Stimulated activated CD4-positive, alpha-beta T cell treated with anti-CD3 and anti-CD28 coated beads, Interleukin-4, amount 100 ng/mL, for 1 hour (primary cell): ENCODE results near the gene PACS2.
"Not testable (repeated sequence)": the region's sequence is repeated elsewhere in the genome, so short reads cannot be mapped to it uniquely, and the experiment has no call there.

Source experiments
- DNase-seq: peaks from one replicate; pipeline ENCODE4 v3.0.0-alpha.2; 2020

Gene PACS2

DNA sequence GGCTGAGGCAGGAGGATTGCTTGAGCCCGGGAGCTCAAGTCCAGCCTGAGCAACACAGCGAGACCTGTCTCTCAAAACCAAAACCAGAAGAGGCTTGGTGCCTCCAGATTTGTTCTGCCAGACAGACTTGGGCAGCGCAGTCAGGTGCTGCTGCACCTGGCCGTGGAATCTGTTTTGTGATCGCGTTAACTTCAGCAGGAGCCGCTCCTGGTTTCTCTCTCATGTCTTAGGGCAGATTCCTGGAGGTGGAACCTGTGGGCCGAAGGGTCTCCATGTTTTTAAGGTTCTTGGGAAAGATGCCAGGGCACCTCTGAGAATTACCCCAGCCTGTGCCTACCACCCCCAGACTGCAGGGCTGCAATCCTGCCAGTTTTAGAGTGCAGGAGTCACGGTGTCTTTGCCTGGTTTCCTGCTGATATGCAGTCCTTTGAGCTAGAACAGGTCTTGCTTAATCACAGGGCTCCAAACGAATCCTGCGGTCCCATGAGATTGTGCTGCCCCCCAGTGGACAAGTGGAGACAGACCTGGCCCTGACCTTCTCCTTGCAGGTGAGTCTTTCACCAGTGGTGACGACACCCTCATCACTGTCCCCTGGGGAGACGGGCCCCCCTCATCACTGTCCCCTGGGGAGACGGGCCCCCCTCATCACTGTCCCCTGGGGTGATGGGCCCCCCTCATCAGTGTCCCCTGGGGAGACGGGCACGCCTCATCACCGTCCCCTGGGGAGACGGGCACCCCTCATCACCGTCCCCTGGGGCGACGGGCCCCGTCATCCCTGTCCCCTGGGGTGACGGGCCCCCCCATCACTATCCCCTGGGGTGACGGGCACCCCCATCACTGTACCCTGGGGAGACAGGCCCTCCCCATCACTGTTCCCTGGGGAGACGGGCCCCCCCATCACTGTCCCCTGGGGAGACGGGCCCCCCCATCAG, 37.6 kb downstream of the PACS2 start:
- peak; percentile 83 for DNase-seq

DNA sequence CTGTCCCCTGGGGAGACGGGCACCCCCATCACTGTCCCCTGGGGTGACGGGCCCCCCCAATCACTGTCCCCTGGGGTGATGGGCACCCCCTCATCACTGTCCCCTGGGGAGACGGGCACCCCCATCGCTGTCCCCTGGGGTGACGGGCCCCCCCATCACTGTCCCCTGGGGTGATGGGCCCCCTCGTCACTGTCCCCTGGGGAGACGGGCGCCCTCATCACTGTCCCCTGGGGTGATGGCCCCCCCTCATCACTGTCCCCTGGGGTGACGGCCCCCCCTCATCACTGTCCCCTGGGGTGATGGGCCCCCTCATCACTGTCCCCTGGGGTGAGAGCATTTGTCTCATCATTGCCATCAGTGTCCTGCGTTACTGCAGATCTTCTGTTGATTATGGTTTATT, 38.6 kb downstream of the PACS2 start:
- no peak for DNase-seq

DNA sequence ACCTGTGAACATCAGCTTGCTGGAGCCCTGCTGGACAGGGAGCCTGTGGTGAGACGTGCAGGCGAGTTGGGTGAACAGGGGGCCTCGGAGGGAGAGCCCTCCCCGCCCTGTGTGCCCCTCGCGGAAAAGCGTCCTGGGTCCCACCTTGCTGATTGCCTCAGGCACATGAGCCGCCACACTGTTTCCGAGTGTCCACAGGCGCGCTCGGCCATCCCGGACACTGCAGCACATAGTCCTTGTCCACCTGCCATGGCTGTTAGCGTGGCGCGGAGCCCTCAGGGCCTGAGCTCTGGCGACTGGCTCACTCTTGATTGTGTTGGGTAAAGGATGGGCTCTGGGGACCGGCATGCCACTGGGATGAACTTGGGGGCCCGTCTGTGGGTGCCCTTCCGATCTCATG, 40.0 kb downstream of the PACS2 start:
- DNase-seq, result no peak

DNA sequence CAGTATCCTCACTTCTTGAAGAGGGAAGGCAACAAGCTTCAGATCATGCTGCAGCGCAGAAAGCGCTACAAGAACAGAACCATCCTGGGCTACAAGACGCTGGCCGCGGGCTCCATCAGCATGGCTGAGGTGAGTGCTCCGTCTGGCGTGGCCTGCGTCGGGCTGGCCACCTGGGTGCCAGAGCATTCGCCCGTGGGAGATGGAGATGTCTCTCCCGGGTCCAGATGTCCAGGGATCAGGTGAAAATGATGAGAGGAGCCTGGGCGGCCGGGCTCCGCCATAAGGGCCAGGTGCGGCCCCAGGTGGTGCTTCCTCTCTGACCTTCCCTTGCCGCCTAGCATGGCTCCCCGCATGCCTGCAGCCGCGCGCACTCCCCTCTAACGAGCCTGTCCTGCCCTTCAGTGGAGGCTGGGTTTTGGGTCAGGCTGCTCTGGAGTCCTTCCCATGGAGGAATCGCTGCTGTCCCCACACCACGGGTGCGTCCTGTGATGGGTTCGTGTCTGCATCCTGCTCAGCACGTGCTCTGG, 40.6 kb downstream of the PACS2 start:
- no peak for DNase-seq

DNA sequence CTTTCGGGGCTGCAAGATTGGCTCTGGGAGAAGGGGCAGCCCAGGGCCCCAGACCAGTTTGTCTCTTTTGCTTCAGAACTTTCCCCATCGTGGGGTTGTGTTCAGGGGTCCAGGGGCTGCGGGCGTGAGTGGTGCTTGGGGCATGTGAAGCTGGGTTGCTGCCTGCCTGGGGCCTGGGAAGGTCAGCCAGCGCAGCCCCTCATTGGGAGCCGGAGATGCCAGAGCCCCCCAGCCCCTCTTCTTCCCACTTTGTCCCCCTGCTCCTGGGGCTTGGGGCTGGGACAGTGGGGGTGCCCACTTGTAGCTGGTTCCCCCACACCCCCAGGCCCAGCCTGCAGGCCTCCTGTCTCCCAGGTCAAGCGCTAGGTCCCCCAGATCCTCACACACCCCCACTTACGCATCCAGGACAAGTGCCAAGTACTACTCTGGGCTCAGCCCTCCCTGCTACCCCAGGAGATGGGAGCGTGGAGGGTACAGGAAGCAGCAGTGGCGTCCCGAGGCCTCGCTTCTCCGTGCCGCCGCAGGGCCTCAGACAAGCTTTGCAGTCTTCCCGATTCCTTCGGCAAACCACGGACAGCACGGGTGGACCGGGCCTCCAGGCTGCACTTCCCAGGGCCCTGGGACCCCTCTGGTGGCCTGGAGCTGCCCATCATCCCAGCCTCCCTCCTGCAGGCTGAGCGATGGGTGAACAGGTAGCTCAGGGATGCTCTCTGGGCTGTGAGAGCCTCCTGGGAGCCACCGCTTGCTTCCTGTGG, 41.5 kb downstream of the PACS2 start:
- DNase-seq, result no peak

DNA sequence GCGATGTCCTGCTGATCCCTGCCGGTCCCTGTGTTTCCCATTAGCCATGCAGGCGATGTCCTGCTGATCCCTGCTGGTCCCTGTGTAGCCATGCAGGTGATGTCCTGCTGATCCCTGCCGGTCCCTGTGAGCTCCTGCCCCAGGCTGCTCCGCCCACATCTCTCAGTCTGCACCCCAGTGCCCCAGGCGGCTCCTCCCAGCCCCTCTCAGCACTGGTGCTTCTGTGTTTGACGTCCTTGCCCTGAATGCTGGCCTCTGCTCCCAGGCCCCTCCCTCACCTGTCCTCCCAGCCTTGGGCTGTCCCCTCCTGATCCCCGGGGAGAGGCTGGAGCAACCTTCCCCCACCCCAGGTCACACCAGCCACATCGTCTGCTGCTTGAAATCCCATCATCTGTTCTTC, 42.4 kb downstream of the PACS2 start:
- no peak for DNase-seq

DNA sequence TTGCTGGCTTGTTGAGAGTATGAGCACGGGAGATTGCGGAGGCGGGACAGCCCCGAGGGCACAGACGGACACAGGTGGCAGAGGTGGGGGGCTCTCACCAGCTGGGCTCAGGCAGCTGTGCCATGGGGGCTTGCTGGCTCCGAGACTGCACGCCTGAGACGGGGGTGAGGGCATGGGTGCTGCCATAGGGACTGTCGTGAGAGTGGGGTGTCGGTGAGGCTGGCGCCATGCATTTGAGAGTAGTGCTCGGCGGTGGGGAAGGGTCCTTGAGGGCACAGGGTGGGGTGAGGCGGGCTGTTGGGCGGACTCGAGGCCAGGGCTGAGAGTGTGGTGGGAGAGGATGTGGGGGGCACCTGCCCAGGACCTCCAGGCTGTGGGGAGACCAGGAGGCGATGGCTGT, 43.1 kb downstream of the PACS2 start:
- DNase-seq, result no peak

DNA sequence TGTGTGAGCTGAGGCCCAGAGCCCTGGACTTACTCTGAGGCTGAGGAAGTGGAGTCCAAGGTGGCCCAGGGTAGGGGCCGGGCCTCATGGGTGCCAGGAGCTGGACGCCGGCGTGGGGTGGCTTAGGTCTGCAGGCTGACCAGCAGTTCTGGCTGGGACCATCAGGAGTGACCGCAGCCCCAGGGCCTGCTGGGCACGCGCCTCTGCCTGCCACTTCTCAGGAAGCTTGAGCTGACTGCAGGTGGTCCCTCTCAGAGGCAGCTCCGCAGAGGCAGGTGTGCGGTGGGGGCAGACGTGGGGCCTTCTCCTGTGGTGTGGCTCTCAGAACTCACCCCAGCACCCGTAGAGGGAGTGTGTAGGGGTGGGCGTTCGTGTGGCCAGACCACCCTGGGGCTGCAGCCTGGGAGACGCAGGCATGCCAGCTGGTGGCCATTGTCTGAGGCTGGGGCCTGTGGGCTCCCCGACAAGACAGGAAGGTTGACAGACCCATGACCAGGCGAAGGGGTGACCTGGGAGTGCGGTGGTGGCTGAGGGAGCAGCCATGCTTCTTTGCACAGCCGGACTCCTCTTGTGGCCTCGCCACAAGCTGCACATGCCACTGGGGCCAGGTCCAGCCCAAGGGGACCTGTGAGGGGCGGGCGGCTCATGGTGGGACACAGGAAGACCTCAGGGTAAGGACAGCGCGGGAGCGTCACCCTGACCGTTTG, 43.7 kb downstream of the PACS2 start:
- DNase-seq, result no peak

DNA sequence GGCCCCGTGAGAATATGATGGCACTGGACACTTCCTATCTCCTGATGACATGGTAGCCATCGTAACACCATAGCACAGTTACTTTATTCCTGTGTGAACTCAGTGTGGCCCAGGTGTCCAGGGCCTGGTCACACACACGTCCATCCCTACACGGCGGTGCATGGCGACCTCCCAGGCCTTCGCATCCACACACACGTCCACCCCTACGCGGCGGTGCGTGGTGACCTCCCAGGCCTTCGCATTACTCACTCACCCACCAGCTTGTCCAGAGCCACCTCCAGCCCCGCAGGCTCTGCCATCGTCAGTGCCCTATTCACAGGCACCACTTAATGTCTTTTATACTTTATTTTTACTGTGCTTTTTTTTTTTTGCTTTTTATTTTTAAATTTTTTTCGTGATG, 44.4 kb downstream of the PACS2 start:
- DNase-seq, result no peak

DNA sequence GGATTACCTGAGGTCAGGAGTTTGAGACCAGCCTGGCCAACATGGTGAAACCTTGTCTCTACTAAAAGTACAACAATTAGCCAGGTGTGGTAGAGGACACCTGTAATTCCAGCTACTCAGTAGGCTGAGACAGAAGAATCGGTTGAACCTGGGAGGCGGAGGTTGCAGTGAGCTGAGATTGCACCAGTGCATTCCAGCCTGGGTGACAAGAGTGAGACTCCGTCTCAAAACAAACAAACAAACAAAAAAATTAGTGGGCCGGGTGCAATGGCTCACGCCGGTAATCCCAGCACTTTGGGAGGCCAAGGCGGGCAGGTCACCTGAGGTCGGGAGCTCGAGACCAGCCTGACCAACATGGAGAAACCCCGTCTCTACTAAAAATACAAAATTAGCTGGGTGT, 46.9 kb downstream of the PACS2 start:
- DNase-seq, result not testable (repeated sequence)

DNA sequence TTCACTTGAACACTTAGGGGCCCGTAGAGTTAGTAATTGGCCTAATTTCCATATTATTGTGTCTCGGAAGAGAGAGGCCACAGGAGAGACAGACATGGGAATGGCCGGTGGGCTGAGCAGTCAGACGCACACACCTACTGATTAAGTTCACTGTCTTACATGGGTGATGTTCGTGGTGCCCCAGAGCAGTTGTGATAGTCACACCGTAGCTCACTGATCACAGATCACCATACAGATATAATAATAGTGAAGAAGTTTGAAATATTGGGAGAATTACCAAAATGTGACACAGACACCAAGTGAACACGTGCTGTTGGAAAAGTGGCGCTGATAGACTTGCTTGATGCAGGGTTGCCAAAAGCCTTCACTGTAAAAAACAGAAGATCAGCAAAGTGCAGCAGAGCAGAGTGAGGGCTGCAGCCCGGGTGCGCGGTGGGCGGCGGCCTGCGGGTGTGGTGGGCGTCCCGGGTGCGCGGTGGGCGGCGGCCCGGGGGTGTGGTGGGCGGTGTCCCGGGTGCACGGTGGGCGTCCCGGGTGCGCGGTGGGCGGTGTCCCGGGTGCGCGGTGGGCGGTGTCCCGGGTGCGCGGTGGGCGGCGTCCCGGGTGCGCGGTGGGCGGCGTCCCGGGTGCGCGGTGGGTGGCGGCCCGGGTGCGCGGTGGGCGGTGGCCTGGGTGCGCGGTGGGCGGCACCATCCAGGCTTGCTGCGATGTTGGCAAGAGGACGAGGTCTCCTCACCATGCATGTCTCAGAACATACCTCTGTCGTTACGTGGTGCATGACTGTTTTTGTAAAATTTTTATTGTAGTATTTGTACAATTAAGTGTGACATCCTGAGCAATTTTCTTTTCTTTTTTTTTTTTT, 49.5 kb downstream of the PACS2 start:
- DNase-seq, result peak; percentile 41

DNA sequence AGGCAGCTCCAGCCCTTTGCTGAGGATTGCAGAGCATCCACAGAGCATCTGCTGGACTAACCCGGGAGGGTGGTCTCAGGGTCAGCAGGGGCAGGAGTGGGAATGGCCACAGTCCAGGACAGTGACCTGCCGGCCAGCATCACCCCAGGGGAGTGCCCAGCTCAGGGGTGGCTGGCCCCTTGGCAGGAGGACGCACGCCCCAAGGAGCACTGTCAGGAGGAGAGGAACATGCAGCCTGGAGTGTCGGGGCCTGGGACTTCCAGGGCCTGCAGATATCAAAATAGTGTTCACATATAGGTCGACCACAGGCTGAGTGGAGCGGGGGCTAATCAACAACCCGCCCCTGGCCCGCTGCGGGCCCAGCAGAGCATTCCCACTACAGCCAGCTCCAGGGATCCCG, 50.6 kb downstream of the PACS2 start:
- no peak for DNase-seq

DNA sequence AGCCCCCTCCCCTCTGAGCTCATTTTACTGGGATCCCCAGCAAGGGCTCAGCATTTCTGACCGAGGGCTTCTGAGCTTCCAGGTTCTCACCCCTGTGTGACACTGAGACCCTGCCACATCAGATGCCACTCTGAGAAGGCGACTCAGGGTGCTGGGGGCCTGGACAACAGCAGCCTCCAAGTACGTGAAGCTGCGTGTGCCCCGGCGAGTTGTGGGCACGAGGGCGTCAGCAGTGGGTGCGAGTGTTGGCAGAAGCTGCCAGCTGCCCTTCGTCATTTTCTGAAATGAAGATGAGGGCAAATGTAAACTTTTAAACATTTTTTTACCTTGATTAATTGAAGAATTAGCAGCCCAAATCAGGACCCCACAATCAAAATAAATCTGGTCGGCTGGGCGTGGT, 51.1 kb downstream of the PACS2 start:
- no peak for DNase-seq

DNA sequence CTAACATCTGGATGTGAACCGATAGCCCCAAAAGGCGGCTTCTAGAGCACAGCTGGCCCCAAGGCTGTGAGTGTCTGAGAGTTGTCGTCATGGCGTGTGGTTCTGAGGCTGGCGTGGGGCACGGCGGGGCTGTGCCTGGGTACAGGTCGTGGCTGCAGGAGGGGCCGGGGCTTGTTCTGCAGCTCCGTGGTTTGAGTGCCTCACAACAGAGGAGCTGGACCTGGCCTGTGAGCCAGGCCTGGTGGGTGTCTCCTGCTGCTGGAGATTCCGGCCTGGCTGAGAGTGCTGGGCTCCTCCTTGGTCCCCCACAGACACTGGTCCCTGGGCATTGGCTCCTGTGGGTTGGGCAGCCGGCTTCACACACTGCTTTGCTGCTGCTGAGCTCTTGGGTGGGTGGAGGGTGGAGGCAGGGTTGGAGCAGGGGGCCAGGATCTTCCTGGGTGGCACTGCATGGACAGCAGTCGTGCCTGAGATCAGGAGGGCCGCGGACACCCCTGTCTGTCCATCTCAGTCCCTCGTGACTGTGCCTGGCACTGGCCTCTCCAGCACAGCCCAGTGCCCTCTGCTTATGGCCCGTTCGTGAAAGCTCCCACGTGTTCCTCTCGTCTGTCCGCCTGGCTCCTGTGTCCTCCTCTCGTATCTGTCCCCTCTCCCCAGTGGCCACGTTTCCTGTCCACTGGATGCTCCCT, 52.0 kb downstream of the PACS2 start:
- DNase-seq, result no peak

DNA sequence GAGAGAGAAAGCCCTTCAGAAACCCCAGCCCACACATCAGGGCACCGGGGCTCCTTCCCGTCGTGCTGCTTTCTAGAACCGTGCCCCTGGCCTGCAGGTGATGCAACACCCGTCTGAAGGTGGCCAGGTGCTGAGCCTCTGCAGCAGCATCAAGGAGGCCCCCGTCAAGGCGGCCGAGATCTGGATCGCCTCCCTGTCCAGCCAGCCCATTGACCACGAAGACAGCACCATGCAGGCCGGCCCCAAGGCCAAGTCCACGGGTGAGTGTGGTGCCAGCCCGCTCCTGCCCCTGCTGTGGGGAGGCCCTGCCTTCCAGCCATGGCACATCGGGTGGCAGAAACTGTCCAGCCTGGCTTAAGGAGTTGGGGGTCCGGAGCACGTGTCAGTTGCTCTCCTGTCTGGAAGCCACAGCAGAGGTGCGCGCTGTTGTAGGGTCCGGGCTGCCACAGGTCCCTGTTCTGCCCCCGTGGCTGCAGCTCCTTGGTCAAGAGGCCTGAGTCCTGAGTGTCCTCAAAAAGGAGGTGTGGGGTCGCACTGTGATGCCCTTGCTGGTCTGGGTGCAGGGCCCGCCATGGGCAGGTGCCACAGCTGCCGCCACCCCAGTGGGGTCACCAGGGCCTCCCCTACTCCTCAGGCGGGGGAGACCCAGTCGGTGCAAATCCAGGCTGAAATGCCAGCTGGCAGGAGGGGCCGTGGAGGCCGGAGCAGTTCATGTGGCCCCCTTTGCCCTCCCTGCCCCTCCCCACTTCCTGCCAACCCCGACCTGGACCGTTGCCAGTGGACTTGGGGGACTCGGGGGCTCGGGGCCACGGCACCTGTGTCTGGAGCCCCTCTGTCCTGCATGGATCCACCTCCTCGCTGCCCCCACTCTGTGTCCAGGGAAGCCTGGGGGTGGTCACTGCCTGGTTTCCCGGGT, 52.8 kb downstream of the PACS2 start:
- DNase-seq, result no peak

DNA sequence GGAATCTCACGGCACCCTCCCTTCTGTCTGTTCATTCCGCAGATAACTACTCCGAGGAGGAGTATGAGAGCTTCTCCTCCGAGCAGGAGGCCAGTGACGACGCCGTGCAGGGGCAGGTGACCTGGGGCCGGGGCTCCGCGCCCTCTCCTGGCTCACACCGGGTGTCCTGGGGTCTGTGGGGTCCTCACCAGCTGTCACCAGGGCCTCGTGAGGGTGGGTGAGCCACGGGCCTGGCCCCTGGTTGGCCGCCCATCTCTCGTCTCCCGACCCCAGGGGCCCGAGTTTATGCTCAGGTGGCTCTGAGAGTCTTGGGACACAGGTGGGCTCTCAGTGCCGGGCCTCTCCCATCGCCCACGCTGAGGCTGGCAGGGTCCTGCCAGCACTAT, 53.5 kb downstream of the PACS2 start:
- no peak for DNase-seq

DNA sequence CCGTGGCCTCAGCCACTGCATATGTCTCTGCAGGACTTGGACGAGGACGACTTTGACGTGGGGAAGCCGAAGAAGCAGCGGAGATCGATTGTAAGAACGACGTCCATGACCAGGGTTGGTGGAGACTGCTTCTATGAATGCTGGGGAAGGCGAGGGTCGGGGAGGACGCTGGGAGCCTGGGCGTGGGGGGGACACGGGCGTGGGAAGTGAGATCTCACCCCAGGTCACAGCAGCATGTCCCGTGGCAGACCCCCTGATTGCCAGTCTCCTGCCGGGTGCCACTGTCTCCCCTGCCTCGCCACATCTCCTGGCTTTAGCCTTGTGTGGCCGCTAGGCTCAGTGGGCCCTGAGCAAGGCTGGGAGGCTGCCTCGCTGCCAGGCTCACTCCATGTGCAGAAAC, 53.9 kb downstream of the PACS2 start:
- DNase-seq, result no peak

DNA sequence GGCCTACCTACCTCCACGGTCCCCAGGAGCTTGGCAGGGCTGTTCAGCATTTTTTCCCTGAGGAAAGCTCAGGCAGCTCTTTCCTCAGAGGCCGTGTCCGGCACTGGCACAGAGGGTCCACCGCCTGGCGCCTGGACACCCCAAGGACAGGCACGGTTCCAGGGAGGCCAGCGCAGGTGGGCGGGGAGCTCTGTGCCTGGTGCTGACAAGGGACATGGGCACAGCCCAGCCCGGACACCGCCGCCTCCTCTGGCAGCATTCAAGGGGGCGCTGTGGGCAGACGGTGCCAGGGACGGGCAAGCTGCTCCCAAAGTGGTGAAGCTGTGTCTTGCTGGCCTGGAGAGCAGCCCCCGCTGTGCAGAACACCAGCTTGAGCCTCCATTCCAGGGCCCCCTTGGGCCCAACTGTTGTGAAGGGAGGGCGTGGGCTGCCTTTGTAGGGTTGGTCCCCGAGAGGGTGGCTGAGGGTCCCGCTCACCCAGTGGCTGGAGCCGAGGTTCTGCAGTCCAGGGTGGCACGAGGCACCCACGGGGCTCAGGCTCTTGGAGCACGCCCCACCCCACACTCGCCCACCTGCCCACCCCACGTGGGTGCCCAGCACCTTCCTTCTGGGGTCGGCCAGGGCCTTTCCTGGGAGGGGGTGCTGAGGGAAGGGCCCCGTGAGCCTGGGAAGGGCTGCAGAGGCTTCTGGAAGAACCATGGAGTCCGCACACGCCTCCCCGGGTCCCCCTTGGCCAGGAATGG, 54.5 kb downstream of the PACS2 start:
- no peak for DNase-seq

DNA sequence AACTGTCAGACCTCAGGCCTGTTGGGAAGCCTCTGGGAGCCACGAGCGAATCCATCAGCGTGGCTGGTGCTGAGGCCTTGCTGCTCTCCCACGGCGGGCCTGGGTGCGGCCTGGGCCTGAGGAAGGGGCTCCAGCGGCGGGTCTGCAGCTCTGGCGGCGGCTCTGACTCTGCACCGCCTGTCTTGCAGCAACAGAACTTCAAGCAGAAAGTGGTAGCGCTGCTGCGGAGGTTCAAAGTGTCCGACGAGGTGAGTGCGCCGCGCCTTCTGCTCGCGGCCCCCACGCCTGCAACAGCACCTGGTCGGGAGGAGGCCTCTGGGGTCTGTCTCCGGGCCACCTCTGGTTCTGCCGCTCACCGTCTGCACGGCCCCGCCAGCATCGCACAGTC, 55.1 kb downstream of the PACS2 start:
- no peak for DNase-seq

DNA sequence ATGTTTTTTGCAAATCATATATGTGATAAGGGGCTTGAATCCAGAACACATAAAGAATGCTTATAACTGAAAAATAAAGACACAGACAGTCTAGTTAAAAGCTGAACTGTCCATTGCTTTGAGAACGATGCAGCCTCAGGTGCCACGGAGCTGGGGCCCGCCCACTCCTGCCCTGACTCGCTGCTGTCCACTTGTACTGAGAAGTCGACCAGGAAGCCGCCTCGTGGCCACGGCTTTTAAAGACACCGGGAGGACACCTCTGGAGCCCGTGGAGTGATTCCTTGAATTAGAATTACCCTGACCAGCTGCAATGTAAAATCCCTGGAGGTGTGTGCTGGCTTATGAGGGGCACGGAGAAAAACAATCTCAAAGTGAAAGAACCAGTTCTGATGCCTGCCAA, 59.8 kb downstream of the PACS2 start:
- DNase-seq, result no peak
